ENCODE data around the gene RGS2.
A peak's percentile ranks its signal among the peaks of the same experiment; 100 is the strongest.

RGS2 gene, protein sequence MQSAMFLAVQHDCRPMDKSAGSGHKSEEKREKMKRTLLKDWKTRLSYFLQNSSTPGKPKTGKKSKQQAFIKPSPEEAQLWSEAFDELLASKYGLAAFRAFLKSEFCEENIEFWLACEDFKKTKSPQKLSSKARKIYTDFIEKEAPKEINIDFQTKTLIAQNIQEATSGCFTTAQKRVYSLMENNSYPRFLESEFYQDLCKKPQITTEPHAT

DNA sequence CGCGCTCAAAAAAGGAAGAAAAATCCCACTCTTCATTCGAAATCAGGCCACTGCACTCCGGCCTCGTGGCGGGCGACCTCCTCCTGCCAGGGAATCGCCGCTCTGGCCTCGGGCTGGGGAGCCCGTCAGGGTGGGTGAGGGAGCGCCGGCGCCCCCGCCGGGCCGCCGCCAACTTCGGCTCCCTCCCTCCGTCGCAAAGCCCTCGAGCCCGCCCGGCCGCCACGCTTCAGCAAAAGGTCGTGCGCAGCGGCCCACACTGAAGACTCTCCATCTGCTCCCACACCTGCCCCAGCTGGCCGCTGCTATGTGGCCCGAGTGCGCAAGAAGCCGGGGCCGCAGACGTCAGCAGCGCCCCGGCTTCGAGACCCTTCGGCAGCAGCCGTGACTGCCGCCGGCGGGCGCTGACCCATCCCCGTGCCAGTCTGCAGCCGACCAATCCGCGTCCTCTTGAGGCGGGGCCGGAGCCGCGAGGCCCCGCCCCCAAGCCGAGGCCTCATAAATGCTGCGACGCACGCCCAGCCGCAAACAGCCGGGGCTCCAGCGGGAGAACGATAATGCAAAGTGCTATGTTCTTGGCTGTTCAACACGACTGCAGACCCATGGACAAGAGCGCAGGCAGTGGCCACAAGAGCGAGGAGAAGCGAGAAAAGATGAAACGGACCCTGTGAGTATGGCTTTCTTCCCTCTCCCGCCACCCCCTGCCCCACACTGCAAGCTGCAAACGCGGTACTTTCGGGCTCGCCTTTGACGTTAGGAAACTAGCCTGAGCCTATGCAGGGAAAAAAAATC lies at the start of gene RGS2:
Gene RGS2 (plus strand): TSS at position 522 of the 789 bp plus-strand sequence. CDS start 33 bp downstream, at position 555.
- ChIA-PET POLR2A (interaction anchor here (0.7 to 2.4 kb wide), 3 partner anchors 122 to 250 kb away, joined by 3 to 14 read pairs (median 3); partner anchors contain the start of genes RO60 and UCHL5), CTCF (interaction anchor here (1.0 to 1.3 kb wide), 3 partner anchors 19 to 331 kb away, joined by 3 to 4 read pairs (median 3); no protein-coding TSS in a partner anchor)
- Histone ChIP-seq H3K4me3 (ENCODE audit: low read depth, low read length) (peak within 1 kb of the TSS; percentile 86), H3K4me1 (ENCODE audit: control insufficient read depth, insufficient read depth, low read length) (0 out of 2 replicates have a peak, but pooled peaks cover 5% of the 10 kb centered on the region), H3K9me3 (ENCODE audit: control insufficient read depth, insufficient read depth, low read depth, low read length) (no peaks in the 10 kb centered on the region), H3K27ac (ENCODE audit: extremely low read depth, low read depth, low read length) (peak within 1 kb of the TSS; percentile 18; the same call in 1 of the 2 replicates), H3K36me3 (ENCODE audit: control insufficient read depth in 2 of 2, insufficient read depth in 1 of 2, low read length in 2 of 2) (peaks cover 0 to 19% of the 10 kb centered on the region in 2 experiments; a peak in 1 of 3 replicates)
- peak; percentile 83 for TF ChIP-seq ZSCAN30 (tag by site-specific recombination; IDR thresholded peaks at IDR 0.05)
- peak; percentile 77 for TF ChIP-seq ZBTB17 (tag by site-specific recombination; IDR thresholded peaks at IDR 0.05)
- no peak for TF ChIP-seq TRIM28 (IDR thresholded peaks at IDR 0.05; ENCODE audit: borderline replicate concordance, low read length)
- TF ChIP-seq, protein P1, sequence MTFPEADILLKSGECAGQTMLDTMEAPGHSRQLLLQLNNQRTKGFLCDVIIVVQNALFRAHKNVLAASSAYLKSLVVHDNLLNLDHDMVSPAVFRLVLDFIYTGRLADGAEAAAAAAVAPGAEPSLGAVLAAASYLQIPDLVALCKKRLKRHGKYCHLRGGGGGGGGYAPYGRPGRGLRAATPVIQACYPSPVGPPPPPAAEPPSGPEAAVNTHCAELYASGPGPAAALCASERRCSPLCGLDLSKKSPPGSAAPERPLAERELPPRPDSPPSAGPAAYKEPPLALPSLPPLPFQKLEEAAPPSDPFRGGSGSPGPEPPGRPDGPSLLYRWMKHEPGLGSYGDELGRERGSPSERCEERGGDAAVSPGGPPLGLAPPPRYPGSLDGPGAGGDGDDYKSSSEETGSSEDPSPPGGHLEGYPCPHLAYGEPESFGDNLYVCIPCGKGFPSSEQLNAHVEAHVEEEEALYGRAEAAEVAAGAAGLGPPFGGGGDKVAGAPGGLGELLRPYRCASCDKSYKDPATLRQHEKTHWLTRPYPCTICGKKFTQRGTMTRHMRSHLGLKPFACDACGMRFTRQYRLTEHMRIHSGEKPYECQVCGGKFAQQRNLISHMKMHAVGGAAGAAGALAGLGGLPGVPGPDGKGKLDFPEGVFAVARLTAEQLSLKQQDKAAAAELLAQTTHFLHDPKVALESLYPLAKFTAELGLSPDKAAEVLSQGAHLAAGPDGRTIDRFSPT (tag by site-specific recombination; IDR thresholded peaks at IDR 0.05): peak; percentile 90; the same call in 1 of the 2 replicates
- TF ChIP-seq ZNF140 (tag by site-specific recombination; IDR thresholded peaks at IDR 0.05): no peak
- TF ChIP-seq ZNF274 (IDR thresholded peaks at IDR 0.05; ENCODE audit: low read length): no peak
- TF ChIP-seq ZNF274 (tag by site-specific recombination; IDR thresholded peaks at IDR 0.05; ENCODE audit: borderline replicate concordance): no peak
- TF ChIP-seq, protein P2, sequence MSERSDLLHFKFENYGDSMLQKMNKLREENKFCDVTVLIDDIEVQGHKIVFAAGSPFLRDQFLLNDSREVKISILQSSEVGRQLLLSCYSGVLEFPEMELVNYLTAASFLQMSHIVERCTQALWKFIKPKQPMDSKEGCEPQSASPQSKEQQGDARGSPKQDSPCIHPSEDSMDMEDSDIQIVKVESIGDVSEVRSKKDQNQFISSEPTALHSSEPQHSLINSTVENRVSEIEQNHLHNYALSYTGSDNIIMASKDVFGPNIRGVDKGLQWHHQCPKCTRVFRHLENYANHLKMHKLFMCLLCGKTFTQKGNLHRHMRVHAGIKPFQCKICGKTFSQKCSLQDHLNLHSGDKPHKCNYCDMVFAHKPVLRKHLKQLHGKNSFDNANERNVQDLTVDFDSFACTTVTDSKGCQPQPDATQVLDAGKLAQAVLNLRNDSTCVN (tag by site-specific recombination; optimal IDR thresholded peaks at IDR 0.05): peak; percentile 64
- TF ChIP-seq, protein P3, sequence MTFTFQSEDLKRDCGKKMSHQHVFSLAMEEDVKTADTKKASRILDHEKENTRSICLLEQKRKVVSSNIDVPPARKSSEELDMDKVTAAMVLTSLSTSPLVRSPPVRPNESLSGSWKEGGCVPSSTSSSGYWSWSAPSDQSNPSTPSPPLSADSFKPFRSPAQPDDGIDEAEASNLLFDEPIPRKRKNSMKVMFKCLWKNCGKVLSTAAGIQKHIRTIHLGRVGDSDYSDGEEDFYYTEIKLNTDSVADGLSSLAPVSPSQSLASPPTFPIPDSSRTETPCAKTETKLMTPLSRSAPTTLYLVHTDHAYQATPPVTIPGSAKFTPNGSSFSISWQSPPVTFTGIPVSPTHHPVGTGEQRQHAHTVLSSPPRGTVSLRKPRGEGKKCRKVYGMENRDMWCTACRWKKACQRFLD (tag by site-specific recombination; IDR thresholded peaks at IDR 0.05): no peak
- no peak for TF ChIP-seq ZFP69B (tag by site-specific recombination; IDR thresholded peaks at IDR 0.05)
- no peak for TF ChIP-seq RBAK (tag by site-specific recombination; IDR thresholded peaks at IDR 0.05)
- TF ChIP-seq, protein P4, sequence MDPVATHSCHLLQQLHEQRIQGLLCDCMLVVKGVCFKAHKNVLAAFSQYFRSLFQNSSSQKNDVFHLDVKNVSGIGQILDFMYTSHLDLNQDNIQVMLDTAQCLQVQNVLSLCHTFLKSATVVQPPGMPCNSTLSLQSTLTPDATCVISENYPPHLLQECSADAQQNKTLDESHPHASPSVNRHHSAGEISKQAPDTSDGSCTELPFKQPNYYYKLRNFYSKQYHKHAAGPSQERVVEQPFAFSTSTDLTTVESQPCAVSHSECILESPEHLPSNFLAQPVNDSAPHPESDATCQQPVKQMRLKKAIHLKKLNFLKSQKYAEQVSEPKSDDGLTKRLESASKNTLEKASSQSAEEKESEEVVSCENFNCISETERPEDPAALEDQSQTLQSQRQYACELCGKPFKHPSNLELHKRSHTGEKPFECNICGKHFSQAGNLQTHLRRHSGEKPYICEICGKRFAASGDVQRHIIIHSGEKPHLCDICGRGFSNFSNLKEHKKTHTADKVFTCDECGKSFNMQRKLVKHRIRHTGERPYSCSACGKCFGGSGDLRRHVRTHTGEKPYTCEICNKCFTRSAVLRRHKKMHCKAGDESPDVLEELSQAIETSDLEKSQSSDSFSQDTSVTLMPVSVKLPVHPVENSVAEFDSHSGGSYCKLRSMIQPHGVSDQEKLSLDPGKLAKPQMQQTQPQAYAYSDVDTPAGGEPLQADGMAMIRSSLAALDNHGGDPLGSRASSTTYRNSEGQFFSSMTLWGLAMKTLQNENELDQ (tag by site-specific recombination; IDR thresholded peaks at IDR 0.05; ENCODE audit: low read depth): no peak
- TF ChIP-seq WT1 (tag by site-specific recombination; IDR thresholded peaks at IDR 0.05): no peak
- TF ChIP-seq ZNF837 (tag by site-specific recombination; IDR thresholded peaks at IDR 0.05): no peak
- no peak for TF ChIP-seq MZF1 (tag by site-specific recombination; IDR thresholded peaks at IDR 0.05; ENCODE audit: borderline replicate concordance)
- TF ChIP-seq, protein P5, sequence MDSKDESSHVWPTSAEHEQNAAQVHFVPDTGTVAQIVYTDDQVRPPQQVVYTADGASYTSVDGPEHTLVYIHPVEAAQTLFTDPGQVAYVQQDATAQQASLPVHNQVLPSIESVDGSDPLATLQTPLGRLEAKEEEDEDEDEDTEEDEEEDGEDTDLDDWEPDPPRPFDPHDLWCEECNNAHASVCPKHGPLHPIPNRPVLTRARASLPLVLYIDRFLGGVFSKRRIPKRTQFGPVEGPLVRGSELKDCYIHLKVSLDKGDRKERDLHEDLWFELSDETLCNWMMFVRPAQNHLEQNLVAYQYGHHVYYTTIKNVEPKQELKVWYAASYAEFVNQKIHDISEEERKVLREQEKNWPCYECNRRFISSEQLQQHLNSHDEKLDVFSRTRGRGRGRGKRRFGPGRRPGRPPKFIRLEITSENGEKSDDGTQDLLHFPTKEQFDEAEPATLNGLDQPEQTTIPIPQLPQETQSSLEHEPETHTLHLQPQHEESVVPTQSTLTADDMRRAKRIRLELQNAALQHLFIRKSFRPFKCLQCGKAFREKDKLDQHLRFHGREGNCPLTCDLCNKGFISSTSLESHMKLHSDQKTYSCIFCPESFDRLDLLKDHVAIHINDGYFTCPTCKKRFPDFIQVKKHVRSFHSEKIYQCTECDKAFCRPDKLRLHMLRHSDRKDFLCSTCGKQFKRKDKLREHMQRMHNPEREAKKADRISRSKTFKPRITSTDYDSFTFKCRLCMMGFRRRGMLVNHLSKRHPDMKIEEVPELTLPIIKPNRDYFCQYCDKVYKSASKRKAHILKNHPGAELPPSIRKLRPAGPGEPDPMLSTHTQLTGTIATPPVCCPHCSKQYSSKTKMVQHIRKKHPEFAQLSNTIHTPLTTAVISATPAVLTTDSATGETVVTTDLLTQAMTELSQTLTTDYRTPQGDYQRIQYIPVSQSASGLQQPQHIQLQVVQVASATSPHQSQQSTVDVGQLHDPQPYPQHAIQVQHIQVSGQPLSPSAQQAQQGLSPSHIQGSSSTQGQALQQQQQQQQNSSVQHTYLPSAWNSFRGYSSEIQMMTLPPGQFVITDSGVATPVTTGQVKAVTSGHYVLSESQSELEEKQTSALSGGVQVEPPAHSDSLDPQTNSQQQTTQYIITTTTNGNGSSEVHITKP (tag by site-specific recombination; IDR thresholded peaks at IDR 0.05): no peak
- TF ChIP-seq, protein P6, sequence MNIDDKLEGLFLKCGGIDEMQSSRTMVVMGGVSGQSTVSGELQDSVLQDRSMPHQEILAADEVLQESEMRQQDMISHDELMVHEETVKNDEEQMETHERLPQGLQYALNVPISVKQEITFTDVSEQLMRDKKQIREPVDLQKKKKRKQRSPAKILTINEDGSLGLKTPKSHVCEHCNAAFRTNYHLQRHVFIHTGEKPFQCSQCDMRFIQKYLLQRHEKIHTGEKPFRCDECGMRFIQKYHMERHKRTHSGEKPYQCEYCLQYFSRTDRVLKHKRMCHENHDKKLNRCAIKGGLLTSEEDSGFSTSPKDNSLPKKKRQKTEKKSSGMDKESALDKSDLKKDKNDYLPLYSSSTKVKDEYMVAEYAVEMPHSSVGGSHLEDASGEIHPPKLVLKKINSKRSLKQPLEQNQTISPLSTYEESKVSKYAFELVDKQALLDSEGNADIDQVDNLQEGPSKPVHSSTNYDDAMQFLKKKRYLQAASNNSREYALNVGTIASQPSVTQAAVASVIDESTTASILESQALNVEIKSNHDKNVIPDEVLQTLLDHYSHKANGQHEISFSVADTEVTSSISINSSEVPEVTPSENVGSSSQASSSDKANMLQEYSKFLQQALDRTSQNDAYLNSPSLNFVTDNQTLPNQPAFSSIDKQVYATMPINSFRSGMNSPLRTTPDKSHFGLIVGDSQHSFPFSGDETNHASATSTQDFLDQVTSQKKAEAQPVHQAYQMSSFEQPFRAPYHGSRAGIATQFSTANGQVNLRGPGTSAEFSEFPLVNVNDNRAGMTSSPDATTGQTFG (tag by site-specific recombination; IDR thresholded peaks at IDR 0.05; ENCODE audit: borderline replicate concordance): no peak
- peak; percentile 64 for TF ChIP-seq ZFHX2 (tag by site-specific recombination; conservative IDR thresholded peaks at IDR 0.05)
- TF ChIP-seq HOXA7 (CRISPR knock-in tag; IDR thresholded peaks at IDR 0.05; ENCODE audit: borderline replicate concordance): no peak
- TF ChIP-seq ZNF670 (tag by site-specific recombination; IDR thresholded peaks at IDR 0.05; ENCODE audit: low read depth): no peak
- peak; percentile 45; the same call in 1 of the 2 replicates for TF ChIP-seq ZNF501 (tag by site-specific recombination; IDR thresholded peaks at IDR 0.05)
- TF ChIP-seq ZNF785 (tag by site-specific recombination; IDR thresholded peaks at IDR 0.05): no peak
- TF ChIP-seq ZNF664 (tag by site-specific recombination; IDR thresholded peaks at IDR 0.05): no peak

All from HEK293 (cell line).